Activated CD8-positive, alpha-beta memory T cell treated with anti-CD3 and anti-CD28 coated beads, Interleukin-2, amount 50 U/mL, for 1 hour (primary cell): Measurements from ENCODE around the gene DISC1.
"Not testable (repeated sequence)": the region's sequence is repeated elsewhere in the genome, so short reads cannot be mapped to it uniquely, and the experiment has no call there.

Source experiments
- DNase-seq: peaks from one replicate; pipeline ENCODE4 v3.0.0-alpha.2; 2020; ENCODE audit errors: extremely low read depth

Gene DISC1

GRCh38 chr1:231626535-231626950 lies at the start of gene DISC1:
TSS of gene DISC1 (plus strand) at chr1:231626790. CDS start at chr1:231626868, 78 bp downstream.
- no peak for DNase-seq

- DNase-seq: no peak
Observed at GRCh38 chr1:231576804-231577718, 49.5 kb upstream of the DISC1 start.

- DNase-seq: no peak
Observed at GRCh38 chr1:231580874-231581273, 45.7 kb upstream of the DISC1 start.

GRCh38 chr1:231581859-231582258 lies 44.7 kb upstream of the DISC1 start:
- DNase-seq: no peak

- no peak for DNase-seq
Observed at GRCh38 chr1:231583376-231583775, 43.2 kb upstream of the DISC1 start.

GRCh38 chr1:231584117-231584516 lies 42.5 kb upstream of the DISC1 start:
- no peak for DNase-seq

- DNase-seq: no peak
Observed at GRCh38 chr1:231584921-231585320, 41.7 kb upstream of the DISC1 start.

- DNase-seq: no peak
Observed at GRCh38 chr1:231590453-231591198, 36.0 kb upstream of the DISC1 start.

- DNase-seq: no peak
Observed at GRCh38 chr1:231591466-231591865, 35.1 kb upstream of the DISC1 start.

- DNase-seq: no peak
Observed at GRCh38 chr1:231592809-231593208, 33.8 kb upstream of the DISC1 start.

GRCh38 chr1:231593264-231593663 lies 33.3 kb upstream of the DISC1 start:
- DNase-seq: not testable (repeated sequence)

GRCh38 chr1:231594123-231594522 lies 32.5 kb upstream of the DISC1 start:
- no peak for DNase-seq

- DNase-seq: no peak
Observed at GRCh38 chr1:231594749-231595148, 31.8 kb upstream of the DISC1 start.

GRCh38 chr1:231596337-231596791 lies 30.2 kb upstream of the DISC1 start:
- no peak for DNase-seq

GRCh38 chr1:231597971-231598370 lies 28.6 kb upstream of the DISC1 start:
- DNase-seq: no peak

- no peak for DNase-seq
Observed at GRCh38 chr1:231600458-231600976, 26.1 kb upstream of the DISC1 start.

GRCh38 chr1:231601824-231602672 lies 24.5 kb upstream of the DISC1 start:
- DNase-seq: no peak

GRCh38 chr1:231602673-231602984 lies 24.0 kb upstream of the DISC1 start:
- no peak for DNase-seq

- no peak for DNase-seq
Observed at GRCh38 chr1:231603598-231604275, 22.9 kb upstream of the DISC1 start.

GRCh38 chr1:231604276-231604621 lies 22.3 kb upstream of the DISC1 start:
- no peak for DNase-seq
